GM10248 (cell line): ENCODE results near the gene FN1.

ENCODE experiments used
- CTCF ChIA-PET: fragments of 300-600 bp; sonication (Branson Sonifier 250); formaldehyde crosslinking; extraction: SDS; loops from one replicate; lab custom pipeline; 2021; ENCODE audit warnings: antibody characterized with exemption; lab: Yijun Ruan, JAX
- POLR2A ChIA-PET: fragments of 350-650 bp; sonication (Branson Sonifier 250); formaldehyde crosslinking; extraction: SDS; loops from one replicate; lab custom pipeline; 2020; ENCODE audit warnings: antibody characterized with exemption; lab: Yijun Ruan, JAX
- DNase-seq: peaks from one replicate; pipeline ENCODE4 v3.0.0; 2012; ENCODE audit errors: extremely low spot score
- CTCF ChIP-seq: IDR thresholded peaks from 2 replicates; pipeline ENCODE4 v1.5.1; 2012; ENCODE audit warnings: mild to moderate bottlenecking, low read depth; ENCODE audit errors: extremely low read depth, missing control alignments, control extremely low read depth

FN1 gene

DNA sequence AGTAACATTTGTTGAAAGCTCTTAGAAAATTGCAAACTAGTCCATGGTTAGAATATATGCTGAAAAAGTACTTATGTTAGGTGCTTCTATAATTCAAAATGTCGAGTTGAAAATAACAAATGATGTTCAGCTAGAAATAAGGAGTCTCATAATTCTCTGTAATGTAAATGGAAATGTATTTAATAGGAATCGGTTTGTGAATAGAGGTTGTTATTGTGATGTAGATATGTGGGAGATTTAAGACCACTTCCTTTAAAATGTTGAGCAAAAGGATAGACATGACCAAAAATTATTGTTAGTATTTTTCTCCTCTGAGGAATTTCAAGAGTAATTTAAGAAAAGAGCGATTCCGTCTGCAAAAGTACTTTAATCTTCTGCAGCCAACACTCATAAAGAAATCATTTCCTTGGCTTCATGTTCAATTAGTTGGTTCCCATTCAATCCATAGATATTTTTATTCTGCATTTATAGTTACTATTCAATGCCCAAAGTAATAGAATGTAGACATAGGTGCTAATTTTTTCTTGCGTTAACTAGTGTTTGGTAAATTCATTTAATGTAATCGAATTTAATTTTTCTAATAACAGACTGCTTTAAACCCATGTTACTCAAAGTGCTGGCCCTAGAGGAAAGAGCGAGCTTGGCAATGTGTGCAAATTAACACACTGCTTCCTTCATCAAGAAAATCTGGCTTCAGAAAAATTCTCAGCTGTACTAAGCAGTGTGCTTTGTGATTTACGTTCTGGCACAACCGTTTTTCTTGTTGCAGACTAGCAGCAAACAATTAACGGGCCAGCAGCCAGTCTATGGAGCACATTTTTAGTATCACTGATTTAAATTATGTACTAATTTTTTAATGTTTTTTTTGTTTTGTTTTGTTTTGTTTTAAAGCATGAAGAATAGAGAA lies 32.2 kb downstream of the FN1 start:
- no peak for TF ChIP-seq CTCF
- ChIA-PET CTCF (no interaction called here), POLR2A (no interaction called here)
- no peak for DNase-seq

- no peak for DNase-seq
- ChIA-PET CTCF (no interaction called here), POLR2A (interaction anchor here (0.5 kb wide), 1 partner anchor 135 kb away, joined by 7 read pairs; no protein-coding TSS in a partner anchor)
- TF ChIP-seq CTCF = no peak
These were observed 33.9 kb downstream of the FN1 start for GRCh38 chr2:215401896-215402379.

DNA sequence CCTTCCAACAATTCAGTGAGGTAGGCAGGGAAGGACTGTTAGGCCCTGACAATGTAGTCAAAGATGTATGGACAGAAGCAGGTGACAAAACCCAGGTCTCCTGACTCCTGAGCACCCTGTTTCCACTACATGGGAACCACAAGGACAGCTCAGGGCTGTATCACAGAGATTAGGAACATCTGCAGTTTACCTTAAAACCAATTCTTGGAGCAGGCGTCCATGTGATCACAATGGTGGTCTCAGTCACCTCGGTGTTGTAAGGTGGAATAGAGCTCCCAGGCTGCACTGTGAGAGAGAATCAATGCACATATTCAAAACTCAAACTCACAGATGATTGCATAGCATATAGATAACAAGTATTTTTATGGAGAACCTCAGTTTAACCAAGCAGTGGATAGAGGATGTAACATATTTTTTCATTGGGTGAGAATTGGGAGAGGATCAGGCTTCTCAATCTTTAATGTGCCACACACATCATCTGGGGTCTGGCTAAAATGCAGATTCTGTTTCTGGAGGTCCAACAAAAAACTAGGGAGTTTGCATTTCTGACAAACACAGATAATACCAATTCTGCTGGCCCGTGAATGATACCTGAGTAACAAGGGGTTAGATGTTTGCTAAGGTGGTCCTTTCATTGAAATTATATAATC lies 36.7 kb downstream of the FN1 start:
- DNase-seq = no peak
- ChIA-PET POLR2A (no interaction called here), CTCF (interaction anchor here (1.4 kb wide), 1 partner anchor 10 kb away, joined by 3 read pairs; no protein-coding TSS in a partner anchor)
- TF ChIP-seq CTCF = no peak

GRCh38 chr2:215397632-215398341 lies 38.1 kb downstream of the FN1 start:
- CTCF ChIA-PET = interaction anchor here (1.0 kb wide), 1 partner anchor 12 kb away, joined by 3 read pairs; no protein-coding TSS in a partner anchor

DNA sequence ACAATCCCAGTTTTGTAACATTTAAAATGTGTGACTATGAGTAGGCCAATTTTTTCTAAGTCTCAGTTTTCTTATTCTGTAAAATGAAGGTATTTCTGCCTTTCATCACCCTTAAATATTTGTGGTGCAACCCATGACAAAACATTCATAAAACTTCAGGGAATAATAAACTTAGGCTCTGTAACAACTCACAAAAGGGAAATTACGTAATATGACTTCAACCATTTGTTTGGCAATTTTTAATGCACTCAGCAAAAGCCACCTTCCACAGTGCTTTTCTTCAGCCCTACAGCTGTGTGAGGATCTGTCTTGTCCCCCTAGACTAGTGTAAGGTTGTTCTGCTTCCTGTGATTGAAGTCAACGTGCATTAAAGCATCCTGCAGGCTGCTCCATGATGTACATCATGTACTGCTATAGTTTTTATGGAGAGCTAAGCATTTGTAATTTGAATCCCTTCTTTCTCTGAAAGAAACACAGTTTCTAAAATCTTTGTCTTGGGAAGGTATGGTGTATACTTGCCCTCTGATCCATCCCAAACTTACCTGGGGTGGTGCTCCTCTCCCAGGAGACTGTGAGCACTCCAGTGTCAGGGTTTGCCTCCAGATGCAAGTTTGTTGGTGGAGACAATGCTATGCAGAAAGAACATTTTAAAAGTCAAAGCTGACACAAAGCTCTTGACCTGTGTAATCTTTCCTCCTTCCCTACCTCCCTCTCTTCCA lies 39.1 kb downstream of the FN1 start:
- DNase-seq = no peak
- POLR2A ChIA-PET = no interaction called here
- CTCF ChIA-PET = interaction anchor here (1.3 to 1.5 kb wide), 2 partner anchors 13 to 17 kb away, joined by 3 to 4 read pairs; no protein-coding TSS in a partner anchor
- no peak for TF ChIP-seq CTCF

More at GRCh38 chr2:215397632-215398341, 38.1 kb downstream of the FN1 start:
- POLR2A ChIA-PET = no interaction called here
- no peak for DNase-seq
- no peak for TF ChIP-seq CTCF
